ENCODE results near the gene DNAJC4.

DNA sequence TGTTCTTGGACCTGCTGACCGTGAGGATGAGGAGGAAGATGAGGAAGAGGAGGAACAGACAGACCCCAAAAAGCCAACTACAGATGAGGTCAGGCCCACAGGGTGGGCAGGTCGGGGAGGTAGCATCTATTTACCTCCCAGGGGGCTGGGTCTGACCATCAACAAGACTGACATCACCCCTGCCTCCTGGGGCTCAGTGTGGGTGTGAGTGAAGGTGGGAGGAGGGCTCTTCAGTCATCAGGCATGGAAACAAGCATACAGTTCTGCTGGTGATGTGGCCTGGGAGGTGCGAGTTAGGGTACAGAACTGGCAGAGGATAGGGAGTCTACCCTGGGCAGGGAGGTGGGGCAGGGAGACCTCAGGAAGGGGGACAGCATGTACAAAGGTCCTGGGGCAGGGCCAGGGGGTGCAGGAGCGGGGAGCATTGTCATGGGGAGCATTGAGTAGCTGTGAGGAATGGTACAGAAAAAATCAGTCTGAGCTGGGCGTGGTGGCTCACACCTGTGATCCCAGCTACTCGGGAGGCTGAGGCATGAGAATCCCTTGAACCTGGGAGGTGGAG lies 29.9 kb downstream of the DNAJC4 start:
- TF ChIP-seq, protein P1, sequence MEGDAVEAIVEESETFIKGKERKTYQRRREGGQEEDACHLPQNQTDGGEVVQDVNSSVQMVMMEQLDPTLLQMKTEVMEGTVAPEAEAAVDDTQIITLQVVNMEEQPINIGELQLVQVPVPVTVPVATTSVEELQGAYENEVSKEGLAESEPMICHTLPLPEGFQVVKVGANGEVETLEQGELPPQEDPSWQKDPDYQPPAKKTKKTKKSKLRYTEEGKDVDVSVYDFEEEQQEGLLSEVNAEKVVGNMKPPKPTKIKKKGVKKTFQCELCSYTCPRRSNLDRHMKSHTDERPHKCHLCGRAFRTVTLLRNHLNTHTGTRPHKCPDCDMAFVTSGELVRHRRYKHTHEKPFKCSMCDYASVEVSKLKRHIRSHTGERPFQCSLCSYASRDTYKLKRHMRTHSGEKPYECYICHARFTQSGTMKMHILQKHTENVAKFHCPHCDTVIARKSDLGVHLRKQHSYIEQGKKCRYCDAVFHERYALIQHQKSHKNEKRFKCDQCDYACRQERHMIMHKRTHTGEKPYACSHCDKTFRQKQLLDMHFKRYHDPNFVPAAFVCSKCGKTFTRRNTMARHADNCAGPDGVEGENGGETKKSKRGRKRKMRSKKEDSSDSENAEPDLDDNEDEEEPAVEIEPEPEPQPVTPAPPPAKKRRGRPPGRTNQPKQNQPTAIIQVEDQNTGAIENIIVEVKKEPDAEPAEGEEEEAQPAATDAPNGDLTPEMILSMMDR (IDR thresholded peaks at IDR 0.05): no peak
- TF ChIP-seq POLR2A (IDR thresholded peaks at IDR 0.05): no peak
- no peak for TF ChIP-seq POLR2AphosphoS5 (IDR thresholded peaks at IDR 0.05)

Measured in prostate gland (tissue), 2 donors.